C4-2B (cell line): ENCODE measurements around the gene RAP1GAP.

Source experiments
- H3K27ac ChIP-seq: fragments of 450-650 bp; 2 replicates; pipeline ENCODE4 v1.5.1; 2017
- ZFX ChIP-seq: fragments of 450-650 bp; IDR thresholded peaks from 2 replicates; pipeline ENCODE4 v1.6.1; 2017
- TF ChIP-seq, protein P1 (sequence below): fragments of 450-650 bp; conservative IDR thresholded peaks from 2 replicates; pipeline ENCODE4 v1.5.1; 2017; ENCODE audit warnings: mild to moderate bottlenecking

RAP1GAP gene

DNA sequence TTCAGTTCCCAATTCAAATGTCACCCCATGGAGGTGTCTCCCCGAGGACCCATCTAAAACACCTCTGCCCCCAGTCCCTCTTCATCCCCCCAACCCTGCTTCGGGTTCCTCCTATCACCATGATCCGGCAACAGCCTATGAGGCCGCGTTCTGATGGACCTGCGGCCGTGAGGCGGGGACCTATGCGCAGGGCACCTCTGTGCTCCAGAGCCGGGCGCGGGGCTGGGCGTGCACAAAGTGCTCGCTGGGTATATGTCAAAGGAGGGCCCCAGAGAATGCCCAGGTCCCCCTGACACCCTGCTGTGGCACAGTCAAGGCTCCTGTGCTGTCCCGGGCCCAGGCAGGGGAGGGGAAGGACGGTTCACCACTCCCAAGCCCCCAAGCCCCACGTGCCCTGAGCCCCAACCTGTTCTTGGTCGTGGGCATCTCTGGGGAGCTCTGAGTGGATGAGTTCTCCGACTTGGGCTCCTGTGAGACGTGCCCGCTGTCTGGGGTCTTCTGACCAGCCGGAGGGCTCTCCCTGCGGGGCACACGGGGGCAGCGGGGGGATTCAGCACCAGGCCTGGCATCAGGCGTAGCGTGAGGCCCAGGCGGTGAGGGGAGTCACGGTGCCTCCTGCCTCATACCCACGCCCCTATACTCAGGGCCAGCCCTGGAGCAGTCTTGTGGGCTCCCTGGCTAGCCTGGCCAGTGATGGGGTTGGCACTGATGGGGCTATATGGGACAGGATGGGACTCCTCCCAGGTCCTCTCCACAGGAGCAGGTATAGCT lies 67.7 kb downstream of the RAP1GAP start:
- H3K27ac ChIP-seq: no peak overlapping the region
- TF ChIP-seq, protein P1, sequence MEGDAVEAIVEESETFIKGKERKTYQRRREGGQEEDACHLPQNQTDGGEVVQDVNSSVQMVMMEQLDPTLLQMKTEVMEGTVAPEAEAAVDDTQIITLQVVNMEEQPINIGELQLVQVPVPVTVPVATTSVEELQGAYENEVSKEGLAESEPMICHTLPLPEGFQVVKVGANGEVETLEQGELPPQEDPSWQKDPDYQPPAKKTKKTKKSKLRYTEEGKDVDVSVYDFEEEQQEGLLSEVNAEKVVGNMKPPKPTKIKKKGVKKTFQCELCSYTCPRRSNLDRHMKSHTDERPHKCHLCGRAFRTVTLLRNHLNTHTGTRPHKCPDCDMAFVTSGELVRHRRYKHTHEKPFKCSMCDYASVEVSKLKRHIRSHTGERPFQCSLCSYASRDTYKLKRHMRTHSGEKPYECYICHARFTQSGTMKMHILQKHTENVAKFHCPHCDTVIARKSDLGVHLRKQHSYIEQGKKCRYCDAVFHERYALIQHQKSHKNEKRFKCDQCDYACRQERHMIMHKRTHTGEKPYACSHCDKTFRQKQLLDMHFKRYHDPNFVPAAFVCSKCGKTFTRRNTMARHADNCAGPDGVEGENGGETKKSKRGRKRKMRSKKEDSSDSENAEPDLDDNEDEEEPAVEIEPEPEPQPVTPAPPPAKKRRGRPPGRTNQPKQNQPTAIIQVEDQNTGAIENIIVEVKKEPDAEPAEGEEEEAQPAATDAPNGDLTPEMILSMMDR: no peak
- no peak for TF ChIP-seq ZFX

DNA sequence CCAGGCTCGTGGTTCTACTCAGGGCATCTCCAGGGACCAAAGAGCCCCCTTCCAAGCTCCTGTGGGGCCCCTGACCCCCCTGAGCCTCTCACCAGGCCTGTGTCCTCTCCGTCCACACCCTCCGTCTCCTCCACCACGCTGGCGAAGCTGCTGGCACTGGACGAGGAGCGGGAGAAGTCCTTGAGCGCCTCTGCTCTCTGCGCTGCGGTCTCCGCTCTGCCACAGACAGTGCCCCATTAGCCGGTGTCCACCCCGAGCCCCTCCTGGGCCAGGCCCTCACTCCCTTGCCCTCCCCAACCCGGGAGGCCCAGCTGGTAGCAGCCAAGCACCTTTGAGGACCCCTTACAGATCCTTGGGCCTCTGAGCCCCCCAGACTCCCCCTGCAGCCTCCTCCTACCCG lies 69.8 kb downstream of the RAP1GAP start:
- TF ChIP-seq ZFX: no peak
- TF ChIP-seq, protein P1: no peak
- H3K27ac ChIP-seq: no peak overlapping the region

DNA sequence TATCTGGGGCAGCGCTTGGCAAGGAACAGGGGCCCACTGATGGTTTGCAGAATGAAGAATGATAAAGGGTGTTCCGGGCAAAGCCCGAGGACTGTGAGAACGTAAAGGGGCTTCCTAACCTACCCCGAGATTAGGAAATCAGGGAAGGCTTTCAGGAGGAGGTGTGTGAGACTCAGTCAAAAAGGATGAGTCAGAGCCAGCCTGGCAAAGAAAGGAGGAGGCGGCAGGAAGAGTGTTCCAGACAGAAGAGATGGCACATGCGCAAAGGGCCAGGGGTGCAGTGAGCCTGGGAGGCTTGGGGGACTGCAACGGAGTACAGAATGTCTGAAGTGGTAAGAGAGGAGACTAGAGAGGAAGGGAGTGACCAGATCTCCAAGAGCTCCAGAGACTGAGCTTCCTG lies 70.3 kb downstream of the RAP1GAP start:
- TF ChIP-seq, protein P1: no peak
- TF ChIP-seq ZFX: no peak
- H3K27ac ChIP-seq: no peak overlapping the region

DNA sequence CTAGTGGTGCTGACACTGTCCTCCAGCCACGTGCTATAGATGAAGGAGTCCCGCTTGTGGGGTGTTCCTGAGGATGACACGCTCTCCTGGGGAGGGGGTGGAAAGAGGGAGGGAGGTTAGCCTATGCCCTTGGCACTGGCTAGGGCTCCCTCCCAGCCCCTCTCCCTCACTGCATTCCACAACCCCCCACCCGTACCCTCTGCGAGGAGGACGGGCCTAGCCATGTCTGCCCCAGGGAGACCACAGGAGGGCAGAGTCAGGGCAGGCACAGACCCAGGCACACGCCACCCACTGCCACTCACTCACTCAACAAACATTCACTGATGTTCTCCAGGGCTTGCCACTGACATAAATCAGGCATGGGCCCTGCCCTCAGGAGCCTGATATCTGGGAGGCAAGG lies 70.7 kb downstream of the RAP1GAP start:
- H3K27ac ChIP-seq: no peak overlapping the region
- TF ChIP-seq, protein P1: no peak
- no peak for TF ChIP-seq ZFX

DNA sequence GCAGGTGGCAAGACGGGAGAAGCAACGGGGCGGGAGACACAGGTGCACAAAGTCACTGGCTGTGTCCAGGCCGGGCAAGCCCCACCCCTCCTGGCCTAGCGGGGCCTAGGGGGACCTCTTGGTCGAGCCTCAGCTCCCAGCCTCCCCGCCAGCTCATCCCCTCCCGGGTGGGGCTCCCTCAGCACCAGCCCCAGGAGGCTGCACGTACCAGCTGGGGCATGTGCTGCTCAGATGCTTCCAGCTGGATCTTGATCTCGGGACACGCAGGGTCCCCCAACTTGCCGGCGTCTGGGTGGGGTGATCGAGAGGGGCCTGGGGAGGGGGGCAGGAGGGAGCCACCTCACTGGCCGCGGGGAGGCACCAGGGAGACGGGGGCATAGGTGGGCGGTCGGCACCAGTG lies 71.4 kb downstream of the RAP1GAP start:
- TF ChIP-seq, protein P1: no peak
- TF ChIP-seq ZFX: no peak
- no peak overlapping the region for H3K27ac ChIP-seq

DNA sequence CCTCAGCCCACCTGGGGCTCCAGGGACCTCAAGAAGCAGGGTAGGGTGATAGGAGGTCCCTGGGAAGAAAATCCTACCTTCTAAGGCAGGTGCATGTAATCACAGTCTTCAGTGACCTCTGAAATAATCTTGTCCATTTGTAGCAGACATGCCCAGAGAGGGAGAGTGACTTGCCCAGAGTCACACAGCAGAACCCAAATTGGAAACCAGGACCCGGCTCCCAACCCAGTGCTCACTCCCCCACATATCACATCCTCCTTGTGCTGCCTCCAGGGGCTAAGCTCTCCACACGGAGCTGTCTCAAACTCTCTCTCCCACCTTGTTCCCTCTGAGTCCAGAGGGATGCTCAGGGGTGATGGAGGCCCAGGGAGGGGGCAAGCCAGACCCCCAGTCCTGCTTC lies 72.5 kb downstream of the RAP1GAP start:
- TF ChIP-seq, protein P1: no peak
- no peak for TF ChIP-seq ZFX
- no peak overlapping the region for H3K27ac ChIP-seq

DNA sequence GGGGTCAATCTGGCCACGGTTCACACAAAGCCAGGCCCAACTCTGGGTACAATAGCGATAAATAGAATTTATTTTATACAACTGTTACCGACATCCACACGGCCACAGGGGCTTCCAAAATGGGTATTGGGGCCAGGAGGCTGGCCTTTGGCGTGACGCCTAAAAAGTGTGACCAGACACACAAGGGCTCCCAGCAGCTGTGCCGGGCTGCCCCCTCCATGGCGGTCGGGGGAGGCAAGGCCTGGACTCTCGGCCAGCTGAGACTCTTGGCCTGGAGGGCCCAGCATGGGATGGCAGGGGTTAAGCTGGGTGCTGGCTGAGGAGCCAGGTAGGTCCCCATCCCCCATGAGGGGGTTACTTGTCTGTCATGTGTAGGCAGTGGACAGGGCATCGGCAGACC lies 73.0 kb downstream of the RAP1GAP start:
- TF ChIP-seq, protein P1: no peak
- no peak for TF ChIP-seq ZFX
- H3K27ac ChIP-seq: no peak overlapping the region
